HG02678 (cell line): Measurements from ENCODE around the gene PLCXD1.
"Not testable (repeated sequence)": the region's sequence is repeated elsewhere in the genome, so short reads cannot be mapped to it uniquely, and the experiment has no call there.

Experiments
- ATAC-seq: cut with Tn5 transposase; IDR thresholded peaks from one replicate; pipeline ENCODE4 v1.9.1; 2021; ENCODE audit warnings: mild to moderate bottlenecking, moderate library complexity; ENCODE audit not compliant: unreplicated experiment

PLCXD1 gene

GRCh38 chrX:262381-262909 lies 18.7 kb upstream of the PLCXD1 start:
- ATAC-seq, result peak; percentile 84

- ATAC-seq, result not testable (repeated sequence)
Observed at GRCh38 chrX:264006-264405, 17.2 kb upstream of the PLCXD1 start.

GRCh38 chrX:264634-265455 lies 16.3 kb upstream of the PLCXD1 start:
- no peak for ATAC-seq

GRCh38 chrX:265502-265901 lies 15.7 kb upstream of the PLCXD1 start:
- ATAC-seq, result no peak

GRCh38 chrX:267771-268261 lies 13.4 kb upstream of the PLCXD1 start:
- no peak for ATAC-seq

GRCh38 chrX:270848-271367 lies 10.3 kb upstream of the PLCXD1 start:
- ATAC-seq, result no peak

GRCh38 chrX:274904-275475 lies 6.2 kb upstream of the PLCXD1 start:
- ATAC-seq, result no peak

GRCh38 chrX:275476-275966 lies 5.7 kb upstream of the PLCXD1 start:
- ATAC-seq, result peak; percentile 26

- ATAC-seq, result peak; percentile 82
Observed at GRCh38 chrX:275967-276580, 5.1 kb upstream of the PLCXD1 start.

GRCh38 chrX:276581-277201 lies 4.5 kb upstream of the PLCXD1 start:
- ATAC-seq, result peak; percentile 36

- ATAC-seq, result not testable (repeated sequence)
Observed at GRCh38 chrX:279757-280604, 1.2 kb upstream of the PLCXD1 start.

- not testable (repeated sequence) for ATAC-seq
Observed at GRCh38 chrX:280722-281121, 459 bp upstream of the PLCXD1 start.

GRCh38 chrX:282000-282681 lies 960 bp downstream of the PLCXD1 start:
- ATAC-seq, result not testable (repeated sequence)

GRCh38 chrX:283115-283845 lies 2.1 kb downstream of the PLCXD1 start:
- peak; percentile 100 for ATAC-seq

GRCh38 chrX:285076-285677 lies 4.0 kb downstream of the PLCXD1 start:
- ATAC-seq, result no peak

GRCh38 chrX:287670-288069 lies 6.5 kb downstream of the PLCXD1 start:
- ATAC-seq, result no peak

- no peak for ATAC-seq
Observed at GRCh38 chrX:288561-288991, 7.4 kb downstream of the PLCXD1 start.
